Activated CD8-positive, alpha-beta memory T cell treated with anti-CD3 and anti-CD28 coated beads for 48 hours (primary cell): ENCODE results near the gene EDIL3.
"Not testable (repeated sequence)": the region's sequence is repeated elsewhere in the genome, so short reads cannot be mapped to it uniquely, and the experiment has no call there.

Experiments used
- DNase-seq, 3 experiments: peaks; one replicate each; pipeline ENCODE4 v3.0.0-alpha.2; 2020; ENCODE audit warnings: low read depth in 2 of 3, low spot score in 2 of 3

The EDIL3 gene

DNA sequence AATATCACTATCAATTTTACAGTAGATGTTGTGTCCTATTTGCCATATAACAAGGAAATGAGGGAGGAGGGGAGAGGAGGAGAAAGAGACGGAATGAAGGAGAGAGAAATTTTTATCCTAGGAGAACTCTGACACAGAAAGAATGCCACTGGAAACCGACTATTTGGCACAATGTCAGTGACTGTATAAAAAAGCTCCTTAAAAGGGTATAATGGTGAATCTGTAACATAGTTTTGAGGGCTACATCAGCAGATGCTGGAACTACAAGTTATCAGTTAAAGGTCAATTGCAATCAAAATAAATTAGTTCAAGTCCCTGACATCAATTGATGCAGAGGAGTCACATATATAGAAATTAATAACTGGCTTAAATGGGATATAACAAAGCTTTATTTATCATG, 5.7 kb downstream of the EDIL3 start:
- no peak for DNase-seq

DNA sequence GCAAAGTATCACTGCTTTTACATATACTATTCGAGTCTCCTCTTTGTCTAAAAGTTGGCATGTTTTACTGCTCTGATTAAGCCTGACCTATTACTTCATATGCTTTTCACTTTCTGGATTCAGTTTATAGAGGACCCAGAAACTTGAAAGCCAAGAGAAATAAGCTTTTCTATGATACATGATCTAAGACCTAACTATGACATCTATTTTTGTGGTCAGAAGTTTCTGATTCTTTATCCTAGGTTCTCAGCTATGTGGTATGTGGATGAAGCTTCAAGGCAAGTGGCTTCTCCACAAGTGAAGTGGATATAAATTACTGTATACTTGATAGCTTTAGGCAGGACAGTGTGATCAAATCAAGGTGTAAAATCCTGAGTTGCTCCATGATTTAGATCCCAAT, 6.3 kb downstream of the EDIL3 start:
- no peak for DNase-seq

DNA sequence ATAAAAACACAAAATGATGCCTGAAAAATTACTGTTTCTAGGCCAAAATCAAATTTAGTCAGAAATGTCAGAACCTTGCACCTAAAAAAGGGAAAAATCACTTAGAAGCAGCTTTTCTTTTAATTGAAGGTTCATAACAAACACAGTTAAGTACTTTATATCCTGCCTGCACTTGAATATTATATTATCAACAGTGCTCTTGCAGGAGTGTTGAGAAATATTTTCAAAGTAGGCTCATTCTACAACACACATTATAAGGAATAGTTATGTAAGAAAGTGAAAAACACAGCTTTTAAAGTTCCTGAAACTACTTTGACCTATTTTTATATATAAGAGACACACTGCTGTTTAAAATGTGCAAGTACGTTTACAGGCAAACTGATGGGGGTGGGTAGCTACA, 8.3 kb downstream of the EDIL3 start:
- DNase-seq, result no peak

DNA sequence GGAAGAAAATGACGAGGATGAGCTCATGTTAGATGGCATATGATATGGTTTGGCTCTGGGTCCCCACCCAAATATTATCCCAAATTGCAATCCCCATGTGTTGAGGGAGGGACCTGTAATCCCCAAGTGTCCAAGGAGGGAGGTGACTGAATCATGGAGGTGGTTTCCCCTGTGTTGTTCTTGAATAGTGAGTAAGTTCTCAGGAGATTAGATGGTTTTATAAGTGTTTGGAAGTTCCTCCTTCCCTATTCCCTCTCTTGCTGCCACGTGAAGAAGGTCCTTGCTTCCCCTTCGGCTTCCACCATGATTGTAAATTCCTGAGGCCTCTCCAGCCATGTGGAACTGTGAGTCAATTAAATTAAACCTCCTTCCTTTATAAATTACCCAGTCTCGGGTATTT, 10.1 kb downstream of the EDIL3 start:
- no peak for DNase-seq

DNA sequence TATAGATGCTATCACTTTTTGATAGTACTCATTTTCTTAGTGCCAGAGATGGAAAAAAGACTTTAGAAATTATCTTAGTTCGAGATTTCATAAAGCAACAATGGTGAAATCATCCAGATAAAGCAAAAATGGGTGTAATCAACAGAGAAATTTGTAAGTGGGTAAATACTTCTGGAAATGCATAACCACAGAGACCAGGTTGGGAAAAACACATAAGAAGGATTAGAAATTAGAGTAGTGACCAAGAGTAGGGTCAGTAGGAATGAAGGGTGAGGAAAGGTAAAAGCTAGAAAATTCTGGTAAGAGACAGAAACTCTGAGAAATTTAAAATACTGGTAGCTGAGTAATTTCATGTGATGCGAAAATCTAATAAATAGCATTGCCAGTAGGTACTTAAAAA, 11.2 kb downstream of the EDIL3 start:
- DNase-seq, result no peak

DNA sequence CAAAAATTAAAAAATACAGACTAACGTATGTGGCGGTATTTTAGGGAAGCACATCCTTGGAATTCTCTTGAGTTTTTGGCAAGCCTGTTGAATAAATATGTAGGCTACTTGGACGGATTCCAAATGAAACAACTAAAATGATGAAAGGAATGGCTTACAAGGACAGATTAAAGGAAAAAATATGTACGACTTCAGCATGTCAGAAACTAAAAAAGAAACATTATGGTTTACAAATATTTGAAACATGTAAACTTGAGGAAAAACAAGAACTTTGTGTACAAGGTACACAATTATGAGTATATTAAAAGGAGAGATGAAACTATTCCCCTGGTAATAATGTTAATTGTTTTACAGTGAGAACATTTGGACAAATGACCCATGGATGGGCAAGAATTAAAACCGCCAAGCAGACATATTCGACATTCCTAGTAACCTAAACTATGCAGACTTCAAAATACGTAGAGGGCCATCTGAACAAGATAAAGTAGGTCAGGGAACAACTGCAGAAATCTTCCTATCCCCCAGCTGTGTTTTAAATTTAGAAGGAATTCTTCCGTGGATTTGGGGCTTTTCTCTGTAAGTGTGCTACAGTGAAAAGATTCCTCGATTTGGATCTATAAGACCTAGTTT, 12.5 kb downstream of the EDIL3 start:
- no peak for DNase-seq

DNA sequence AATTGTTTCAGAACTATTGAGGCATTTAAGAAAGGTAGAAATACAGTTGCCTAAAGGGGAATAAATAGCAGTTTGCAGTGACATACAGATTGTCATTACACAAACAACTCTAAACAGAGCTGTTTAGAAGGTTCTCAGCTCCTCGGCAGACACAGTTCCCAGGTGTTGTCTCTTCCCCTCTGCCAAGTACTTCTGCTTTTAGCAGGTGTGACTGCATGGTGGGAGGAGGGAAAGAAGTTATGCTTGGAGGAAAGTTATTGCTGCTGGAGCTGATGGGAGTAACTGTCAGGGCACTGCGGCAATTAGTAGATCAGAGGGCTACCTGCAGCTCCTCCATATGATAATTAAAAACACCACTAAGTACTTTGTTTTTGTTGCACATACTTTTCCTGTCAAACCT, 14.5 kb downstream of the EDIL3 start:
- DNase-seq, result no peak

DNA sequence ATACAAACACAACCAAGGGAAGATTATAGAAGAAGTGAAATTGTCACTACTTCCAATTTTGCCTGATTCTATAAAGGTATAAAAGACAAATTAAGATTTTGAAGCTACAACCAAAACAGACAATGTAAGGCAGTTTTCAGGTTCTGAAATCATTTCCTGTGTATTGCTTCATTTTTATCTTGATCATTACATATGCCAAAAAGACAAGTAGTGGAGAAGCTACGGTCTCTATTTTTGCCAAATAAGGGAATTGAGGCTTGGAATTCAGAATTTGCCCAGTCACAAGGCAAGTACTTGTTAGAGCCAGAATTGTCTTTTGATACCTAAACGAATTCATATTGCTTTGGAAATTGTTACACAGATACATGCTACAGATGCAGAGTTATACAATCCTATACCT, 20.6 kb downstream of the EDIL3 start:
- no peak for DNase-seq

DNA sequence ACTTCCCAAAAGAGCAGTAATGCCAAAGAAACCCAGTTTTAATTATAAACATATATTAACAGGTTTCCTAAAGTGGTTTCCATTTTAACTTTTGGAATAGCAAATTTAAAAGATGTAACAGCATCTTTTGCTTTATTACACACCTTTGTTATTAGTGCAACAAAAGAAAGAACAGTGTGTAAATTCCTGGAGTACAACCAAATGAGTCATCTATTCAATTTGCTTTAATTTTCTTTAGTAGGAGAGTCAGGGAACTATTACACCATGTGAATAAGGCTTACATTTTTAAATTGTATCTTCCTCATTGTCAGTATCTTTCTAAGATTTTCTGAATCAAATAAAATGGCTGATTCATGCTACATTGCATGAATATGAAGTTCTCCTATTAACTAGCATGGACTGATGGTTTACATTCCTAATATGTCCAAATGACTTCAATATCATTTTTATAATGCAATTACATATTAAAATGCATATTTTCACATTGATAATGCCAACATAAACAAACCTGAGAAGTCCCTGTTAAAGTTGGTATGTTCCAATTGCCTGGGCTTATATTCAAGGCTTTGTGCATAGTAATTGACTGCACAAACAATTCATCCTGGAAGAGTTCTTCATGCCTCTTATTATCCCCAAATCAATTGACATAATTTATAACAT, 22.5 kb downstream of the EDIL3 start:
- DNase-seq, result no peak

DNA sequence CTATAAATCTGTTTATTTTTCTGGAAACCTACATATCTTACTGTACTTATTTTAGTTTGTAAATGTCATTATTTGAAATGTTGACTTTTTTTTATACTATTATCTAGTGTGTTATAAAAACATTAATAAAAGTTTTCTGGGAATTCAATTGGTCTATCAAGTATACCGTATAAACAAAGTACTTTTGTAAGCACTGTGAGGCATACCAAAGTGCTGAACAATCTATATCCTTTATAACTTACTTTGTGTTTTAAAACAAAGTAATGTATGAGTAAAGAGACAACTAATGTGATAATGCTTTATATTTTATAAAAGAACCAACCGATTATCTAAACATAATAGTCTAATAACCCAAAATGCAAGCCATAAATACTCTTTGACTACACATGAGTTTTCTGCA, 23.1 kb downstream of the EDIL3 start:
- no peak for DNase-seq

DNA sequence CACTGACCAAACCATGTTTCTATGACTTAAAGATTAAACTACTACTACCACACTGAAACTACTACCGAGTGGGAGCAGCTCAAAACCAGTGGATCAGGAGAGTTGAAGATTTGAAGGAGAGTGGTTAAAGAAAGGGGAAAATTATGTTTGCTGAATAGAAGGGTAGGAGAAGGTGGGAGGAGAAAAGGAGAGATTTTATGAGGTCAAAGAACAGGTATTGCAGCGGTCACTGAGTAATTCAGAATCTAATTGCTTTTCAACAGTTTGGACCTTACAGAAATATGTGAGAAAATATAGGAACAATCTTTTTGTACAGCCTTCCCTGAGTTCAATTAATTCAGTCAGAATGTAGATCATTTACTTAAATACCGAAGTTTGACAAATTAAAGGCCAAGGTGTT, 24.6 kb downstream of the EDIL3 start:
- no peak for DNase-seq

DNA sequence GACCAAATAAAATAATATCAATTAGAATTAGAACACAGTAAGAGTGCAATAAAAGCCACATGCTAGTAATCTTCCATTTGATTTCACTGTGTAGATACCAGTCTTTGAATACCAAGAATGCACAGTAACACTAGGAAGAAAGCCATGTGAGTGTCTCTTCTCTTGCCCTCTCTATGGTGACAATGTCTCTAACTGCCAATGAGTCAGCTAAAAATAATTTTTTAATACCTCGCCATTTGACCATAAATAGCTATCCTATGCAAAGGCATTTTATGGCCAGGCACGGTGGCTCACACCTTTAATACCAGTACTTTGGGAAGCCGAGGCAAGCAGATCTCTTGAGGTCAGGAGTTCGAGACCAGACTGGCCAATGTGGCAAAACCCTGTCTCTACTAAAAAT, 30.6 kb downstream of the EDIL3 start:
- no peak for DNase-seq

DNA sequence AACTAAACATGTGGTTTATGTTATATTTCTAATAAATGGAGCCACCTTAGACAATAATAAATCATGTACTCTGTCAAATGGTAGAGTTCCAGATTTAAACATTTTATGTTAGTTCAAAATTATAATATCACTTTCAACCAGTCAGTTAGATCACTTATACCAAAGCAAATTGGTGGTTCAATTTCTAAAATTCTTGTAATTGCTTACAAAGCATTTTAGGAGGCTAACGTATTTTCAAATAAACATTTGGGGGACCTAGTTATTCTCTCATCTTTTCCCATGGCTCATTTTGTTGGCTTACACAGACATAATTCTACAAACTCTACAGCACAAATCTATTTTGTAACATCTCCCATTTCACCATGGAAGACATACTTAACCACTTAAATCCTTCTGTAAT, 39.9 kb downstream of the EDIL3 start:
- DNase-seq, result no peak

DNA sequence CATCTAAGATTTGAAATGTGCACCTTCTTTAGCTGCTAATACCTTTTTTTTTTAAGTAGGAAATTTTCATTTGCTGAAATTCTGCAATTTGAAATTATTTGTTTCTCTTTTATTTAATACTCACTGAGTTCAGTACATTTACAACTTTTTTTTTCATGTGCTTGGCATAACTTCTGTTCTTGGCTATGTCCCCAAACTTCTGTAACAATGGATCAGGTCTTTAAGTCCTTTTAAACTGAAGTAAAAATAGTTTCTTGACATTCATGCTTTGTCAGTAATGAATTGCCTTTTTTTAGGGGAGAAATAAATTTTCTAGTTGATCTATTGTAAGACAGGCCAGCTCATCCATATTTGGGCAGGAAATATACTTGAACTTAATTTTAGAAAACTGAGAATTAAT, 41.5 kb downstream of the EDIL3 start:
- no peak for DNase-seq

DNA sequence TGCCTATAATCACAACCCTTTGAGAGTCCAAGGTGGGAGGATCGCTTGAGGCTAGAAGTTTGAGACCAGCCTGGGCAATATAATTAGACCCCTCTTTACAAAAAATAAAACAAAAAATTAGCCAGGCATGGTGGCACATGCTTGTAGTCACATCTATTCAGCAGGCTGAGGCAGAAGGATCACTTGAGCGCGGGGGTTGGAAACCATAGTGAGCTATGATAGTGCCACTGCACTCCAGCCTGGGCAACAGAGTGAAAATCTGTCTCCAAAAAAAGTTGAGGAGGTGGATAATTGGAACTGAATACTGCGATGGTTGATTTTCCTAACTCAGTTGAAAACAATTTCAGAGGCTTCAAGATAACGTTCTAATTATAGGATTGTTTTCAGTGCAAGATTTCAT, 52.6 kb downstream of the EDIL3 start:
- no peak for DNase-seq

DNA sequence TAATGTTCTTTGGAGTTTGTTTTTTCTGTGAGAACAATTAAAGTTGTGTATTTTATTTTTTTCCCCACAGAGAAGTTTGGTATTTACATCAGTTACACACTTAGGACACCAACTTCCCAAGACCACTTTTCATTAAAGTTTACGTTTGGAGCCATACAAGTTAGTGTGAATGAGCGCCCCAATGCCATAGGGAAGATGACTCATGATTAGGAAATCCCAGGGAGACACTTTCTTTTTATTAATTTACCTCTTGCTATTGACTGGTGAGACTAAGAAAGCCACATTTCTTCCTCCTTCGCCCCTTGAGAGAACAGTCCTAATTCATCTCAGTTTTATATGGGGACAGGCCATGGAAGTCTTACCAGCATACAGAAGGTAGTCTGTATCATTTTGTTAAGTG, 57.1 kb downstream of the EDIL3 start:
- no peak for DNase-seq

DNA sequence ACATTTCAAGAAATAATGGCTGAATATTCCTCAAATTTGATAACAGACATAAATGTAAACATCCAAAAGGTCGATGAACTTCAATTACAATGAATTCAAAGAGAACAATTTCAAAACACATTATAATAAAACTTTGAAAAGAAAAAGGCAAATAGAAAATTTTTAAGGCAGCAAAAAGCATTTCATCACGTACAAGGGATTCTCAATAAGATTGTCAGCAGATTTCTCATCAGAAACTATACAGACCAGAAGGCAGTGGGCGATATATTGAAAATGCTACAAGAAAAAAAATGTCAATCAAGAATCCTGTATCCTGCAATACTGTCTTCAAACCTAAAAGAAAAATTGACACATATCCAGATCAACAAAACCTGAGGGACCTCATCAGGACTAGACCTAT, 62.0 kb downstream of the EDIL3 start:
- DNase-seq, result no peak

DNA sequence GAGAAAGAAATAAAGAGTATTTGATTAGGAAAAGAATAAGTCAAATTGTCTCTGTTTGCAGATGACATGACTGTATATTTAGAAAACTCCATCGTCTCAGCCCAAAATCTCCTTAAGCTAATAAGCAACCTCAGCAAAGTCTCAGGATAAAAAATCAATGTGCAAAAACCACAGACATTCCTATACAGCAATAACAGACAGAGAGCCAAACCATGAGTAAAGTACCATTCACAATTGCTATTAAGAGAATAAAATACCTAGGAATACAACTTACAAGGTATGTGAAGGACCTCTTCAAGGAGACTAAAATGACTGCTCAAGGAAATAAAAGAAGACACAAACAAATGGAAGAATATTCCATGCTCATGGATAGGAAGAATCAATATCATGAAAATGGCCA, 66.9 kb downstream of the EDIL3 start:
- not testable (repeated sequence) for DNase-seq

DNA sequence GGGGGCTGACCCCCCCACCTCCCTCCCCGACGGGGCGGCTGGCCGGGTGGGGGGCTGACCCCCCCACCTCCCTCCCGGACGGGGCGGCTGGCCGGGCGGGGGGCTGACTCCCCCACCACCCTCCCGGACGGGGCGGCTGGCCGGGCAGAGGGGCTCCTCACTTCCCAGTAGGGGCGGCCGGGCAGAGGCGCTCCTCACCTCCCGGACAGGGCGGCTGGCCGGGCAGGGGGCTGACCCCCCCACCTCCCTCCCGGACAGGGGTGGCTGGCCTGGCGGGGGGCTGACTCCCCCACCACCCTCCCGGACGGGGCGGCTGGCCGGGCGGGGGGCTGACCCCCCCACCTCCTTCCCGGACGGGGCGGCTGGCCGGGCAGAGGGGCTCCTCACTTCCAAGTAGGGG, 72.4 kb downstream of the EDIL3 start:
- DNase-seq, result not testable (repeated sequence)

DNA sequence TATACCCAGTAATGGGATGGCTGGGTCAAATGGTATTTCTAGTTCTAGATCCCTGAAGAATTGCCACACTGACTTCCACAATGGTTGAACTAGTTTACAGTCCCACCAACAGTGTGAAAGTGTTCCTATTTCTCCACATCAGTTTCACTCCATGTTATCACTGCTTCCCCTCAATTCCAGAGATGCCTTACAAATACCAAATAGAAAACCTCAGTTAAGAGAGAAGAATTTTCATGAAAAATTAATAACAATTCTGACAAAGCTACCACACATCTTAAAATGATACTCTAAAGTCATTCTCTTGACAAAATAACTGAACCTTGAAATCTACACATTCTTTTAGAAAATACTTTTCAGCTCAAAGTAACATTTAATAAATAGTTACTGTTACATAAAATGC, 74.8 kb downstream of the EDIL3 start:
- DNase-seq, result not testable (repeated sequence)

DNA sequence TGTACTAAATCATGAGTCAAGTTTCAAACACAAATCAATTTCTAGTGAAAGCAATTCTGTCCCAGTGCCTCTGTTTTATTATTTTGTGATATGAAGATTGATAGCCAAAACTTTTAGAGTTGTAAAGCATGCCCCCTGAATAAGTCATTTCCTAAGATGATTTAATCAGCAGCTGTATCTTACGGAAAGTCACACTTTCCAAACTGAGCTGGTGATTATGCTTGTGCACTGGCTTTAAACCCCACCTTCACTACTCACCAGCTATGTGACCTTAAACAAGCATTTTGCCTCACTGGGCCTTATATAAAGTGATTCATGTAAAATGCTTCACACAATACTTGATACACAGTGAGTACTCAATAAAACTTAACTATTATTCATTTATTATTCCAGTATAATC, 78.1 kb downstream of the EDIL3 start:
- DNase-seq, result no peak

DNA sequence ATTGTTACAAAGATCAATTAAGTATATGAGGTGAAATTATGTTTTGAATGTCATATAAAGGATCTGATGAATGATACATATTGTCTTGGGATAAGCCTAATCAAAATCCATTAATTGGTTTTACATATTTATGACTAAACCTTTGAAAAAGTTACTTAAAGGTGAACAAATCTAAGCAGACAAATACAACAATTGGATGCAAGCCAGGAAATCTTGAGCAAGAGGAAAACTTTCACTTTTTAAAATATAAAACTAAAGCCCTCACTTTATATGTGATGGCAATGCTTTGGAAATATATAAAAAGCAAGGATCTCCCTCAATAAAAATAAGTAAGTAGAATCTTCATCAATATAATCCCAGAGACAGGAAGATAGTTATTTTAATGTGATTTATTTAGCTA, 80.1 kb downstream of the EDIL3 start:
- DNase-seq, result no peak

DNA sequence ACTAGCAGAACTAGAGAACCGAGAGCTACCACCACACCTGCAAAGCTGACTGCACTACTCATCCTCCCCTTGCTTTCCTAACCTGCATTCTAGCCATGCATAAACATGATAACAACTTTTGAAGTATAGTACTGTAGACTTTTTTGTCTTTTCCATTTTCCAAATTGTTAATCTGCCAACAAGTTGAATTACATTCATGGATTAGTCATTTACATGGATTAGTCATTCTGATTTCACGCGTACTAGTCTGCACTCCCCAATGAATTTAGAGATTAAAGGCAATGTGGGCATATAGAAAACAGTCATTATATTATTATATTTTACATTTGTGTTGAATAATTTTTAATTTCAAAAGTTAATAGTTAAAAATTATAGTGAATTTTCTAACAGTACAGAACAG, 81.4 kb downstream of the EDIL3 start:
- DNase-seq, result no peak
